Omental fat pad (tissue), 4 donors: ENCODE results near the gene LRRC3B. TPM values are rescaled to one million over a fixed set of nuclear protein-coding genes. Genes with fewer than 3 reads are reported as not detected.

Experiments used
- ATAC-seq: fragments of 150-250 bp; one replicate; pipeline ENCODE4 v1.9.1; 2016; ENCODE audit warnings: mild to moderate bottlenecking, moderate library complexity; ENCODE audit not compliant: low FRiP score
- DNase-seq: peaks from one replicate; pipeline ENCODE4 v3.0.0-alpha.2; 2019; ENCODE audit warnings: low spot score
- CTCF ChIP-seq, 3 donors: fragments of 450-650 bp; IDR thresholded peaks; one replicate each; pipeline ENCODE4 v1.5.1; 2016 to 2017; ENCODE audit warnings: antibody characterized with exemption in 3 of 3, mild to moderate bottlenecking in 3 of 3, moderate library complexity in 2 of 3
- total RNA-seq, 4 donors: library from RNA; depleted of rRNA; stranded (reverse); fragments of >200 nt; gene quantifications; one replicate each; pipeline ENCODE4 v1.1.0, GENCODE V29; 2016

LRRC3B gene
- total RNA-seq, 4 donors from 2014 or later: 0.09 to 0.24 (median 0.16) TPM; not detected in 1

DNA sequence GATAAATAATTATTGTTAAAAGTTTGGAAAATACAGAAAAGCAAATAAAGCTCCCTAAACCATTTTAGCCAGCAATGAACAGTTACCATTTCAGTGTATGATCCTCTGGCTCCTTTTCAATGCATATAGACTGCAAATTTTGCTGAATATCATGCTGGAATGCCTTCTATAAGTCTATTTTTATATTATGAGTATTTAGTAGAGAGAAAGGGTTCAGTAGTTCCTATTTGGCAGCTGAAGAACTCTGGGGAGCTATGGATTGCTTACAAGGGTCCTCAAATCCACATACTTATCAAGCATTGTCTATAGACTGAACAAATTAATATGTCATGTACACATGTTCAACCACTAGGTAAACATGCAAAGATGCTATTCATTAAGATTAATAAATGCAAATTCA, 46.1 kb downstream of the LRRC3B start:
- TF ChIP-seq CTCF (IDR thresholded peaks at IDR 0.05): no peak
- ATAC-seq: no peak

GRCh38 chr3:26675336-26675735, 52.8 kb downstream of the LRRC3B start:
- ATAC-seq (no peak), DNase-seq (no peak)
- TF ChIP-seq CTCF (IDR thresholded peaks at IDR 0.05): no peak

More for the DNA sequence above, 46.1 kb downstream of the LRRC3B start:
- DNase-seq: no peak

DNA sequence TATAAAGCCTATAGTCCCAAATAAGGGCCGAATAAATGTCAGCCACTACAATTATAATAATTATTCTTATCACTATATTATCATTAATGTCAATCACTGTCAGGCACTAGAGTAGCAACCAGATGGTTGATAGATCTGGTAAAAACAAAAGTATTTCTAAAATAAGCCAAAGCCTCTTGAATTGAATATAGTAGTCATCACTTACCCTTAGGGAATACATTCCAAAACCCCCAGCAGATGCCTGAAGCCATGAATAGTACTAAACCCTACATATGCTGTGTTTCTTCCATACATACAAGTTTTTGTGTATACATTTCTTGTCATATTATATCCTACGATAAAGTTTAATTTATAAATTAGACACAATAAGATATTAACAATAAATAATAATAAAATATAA, 59.1 kb downstream of the LRRC3B start:
- ATAC-seq (no peak), DNase-seq (no peak)
- no peak for TF ChIP-seq CTCF (IDR thresholded peaks at IDR 0.05)

GRCh38 chr3:26682406-26682805, 59.8 kb downstream of the LRRC3B start:
- no peak for DNase-seq

DNA sequence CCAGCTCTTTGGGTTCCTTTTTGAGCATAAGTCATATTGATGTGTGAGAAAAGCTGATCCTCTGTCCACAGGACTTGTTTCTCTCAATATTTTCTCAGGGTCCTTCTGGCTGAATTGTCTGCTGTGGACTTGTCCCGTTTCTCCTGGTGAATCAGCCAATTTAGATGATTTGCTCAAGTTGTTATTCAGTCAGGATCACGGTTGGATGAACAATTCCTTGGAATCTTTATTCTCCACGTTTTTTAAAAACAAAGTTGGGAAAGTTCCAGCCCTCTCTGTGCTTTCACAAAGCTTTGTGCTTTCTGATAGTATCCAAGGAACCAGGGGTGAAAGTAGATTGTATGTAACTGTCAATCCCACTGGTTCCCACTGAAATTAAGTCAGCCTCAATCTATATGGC, 61.3 kb downstream of the LRRC3B start:
- DNase-seq (no peak), ATAC-seq (no peak)
- TF ChIP-seq CTCF (IDR thresholded peaks at IDR 0.05): no peak

More at GRCh38 chr3:26682406-26682805, 59.8 kb downstream of the LRRC3B start:
- ATAC-seq: no peak
- no peak for TF ChIP-seq CTCF (IDR thresholded peaks at IDR 0.05)

- no peak for TF ChIP-seq CTCF (IDR thresholded peaks at IDR 0.05)
- no peak for ATAC-seq
- no peak for DNase-seq
These were observed 64.9 kb downstream of the LRRC3B start for GRCh38 chr3:26687466-26687865.

- TF ChIP-seq CTCF (IDR thresholded peaks at IDR 0.05): no peak
- ATAC-seq (no peak), DNase-seq (no peak)
These were observed 77.0 kb downstream of the LRRC3B start for GRCh38 chr3:26699553-26699952.
